CD8-positive, alpha-beta memory T cell (primary cell): ENCODE data around the gene KXD1. TPM values are rescaled to one million over a fixed set of nuclear protein-coding genes. Genes with fewer than 3 reads are reported as not detected.
A peak's percentile ranks its signal among the peaks of the same experiment; 100 is the strongest.

ENCODE experiments used
- CTCF ChIA-PET: fragments of 350-600 bp; sonication (Branson Sonifier 250); formaldehyde crosslinking; loops from one replicate; lab custom pipeline; 2021; ENCODE audit warnings: antibody characterized with exemption; lab: Charles Lee
- POLR2A ChIA-PET: fragments of 350-600 bp; sonication (Branson Sonifier 250); formaldehyde crosslinking; loops from one replicate; lab custom pipeline; 2021; ENCODE audit warnings: antibody characterized with exemption; lab: Charles Lee
- DNase-seq, 5 donors: peaks; one replicate each; pipeline versions ENCODE4 v3.0.0 to v3.0.0-alpha.2; 2020 to 2022; ENCODE audit warnings: mixed read lengths in 1 of 5
- H3K27ac ChIP-seq: one replicate; pipeline ENCODE4 v1.7.0; 2013; ENCODE audit warnings: low read depth, mild to moderate bottlenecking, low read length, moderate library complexity
- H3K27me3 ChIP-seq: 2 replicates; pipeline ENCODE4 v1.7.0; 2013; ENCODE audit warnings: low read length, mild to moderate bottlenecking; ENCODE audit not compliant: insufficient read depth, poor library complexity, severe bottlenecking
- H3K36me3 ChIP-seq: 2 replicates; pipeline ENCODE4 v1.7.0; 2013; ENCODE audit warnings: mild to moderate bottlenecking, low read length, moderate library complexity; ENCODE audit not compliant: insufficient read depth
- H3K4me1 ChIP-seq: 2 replicates; pipeline ENCODE4 v1.7.0; 2013; ENCODE audit warnings: mild to moderate bottlenecking, low read length, moderate library complexity; ENCODE audit not compliant: insufficient read depth
- H3K4me3 ChIP-seq: 2 replicates; pipeline ENCODE4 v1.7.0; 2013; ENCODE audit warnings: mild to moderate bottlenecking, low read length
- H3K9me3 ChIP-seq: 2 replicates; pipeline ENCODE4 v1.7.0; 2013; ENCODE audit warnings: mild to moderate bottlenecking, low read length
- H3K27ac Mint-ChIP-seq, 8 donors: one replicate each; pipeline ENCODE4 v1.8.0; 2020 to 2021; ENCODE audit warnings: mixed read lengths in 8 of 8, mild to moderate bottlenecking in 6 of 8, inconsistent platforms in 3 of 8, moderate library complexity in 3 of 8
- H3K27me3 Mint-ChIP-seq, 2 donors: one replicate each; pipeline ENCODE4 v1.8.0; 2020 to 2021; ENCODE audit warnings: mixed read lengths in 2 of 2, mild to moderate bottlenecking in 1 of 2, moderate library complexity in 1 of 2
- H3K36me3 Mint-ChIP-seq, 3 donors: one replicate each; pipeline ENCODE4 v1.8.0; 2020 to 2021; ENCODE audit warnings: mixed read lengths in 3 of 3, inconsistent platforms in 1 of 3, mild to moderate bottlenecking in 1 of 3
- H3K4me1 Mint-ChIP-seq, 3 donors: one replicate each; pipeline ENCODE4 v1.8.0; 2020 to 2021; ENCODE audit warnings: mixed read lengths in 3 of 3, inconsistent platforms in 1 of 3, mild to moderate bottlenecking in 1 of 3
- H3K4me3 Mint-ChIP-seq, 7 donors: one replicate each; pipeline ENCODE4 v1.8.0; 2020 to 2021; ENCODE audit warnings: mixed read lengths in 7 of 7, mild to moderate bottlenecking in 6 of 7, moderate library complexity in 4 of 7, inconsistent platforms in 2 of 7
- H3K9me3 Mint-ChIP-seq, 5 donors: one replicate each; pipeline ENCODE4 v1.8.0; 2020 to 2022; ENCODE audit warnings: mixed read lengths in 5 of 5, mild to moderate bottlenecking in 3 of 5, moderate library complexity in 2 of 5, inconsistent platforms in 1 of 5
- polyA plus RNA-seq: library from polyadenylated mRNA; unstranded; fragments of 300-500 nt; fragmentation: Illumina TruSeq; gene quantifications from one replicate; pipeline ENCODE4 v1.2.3, GENCODE V29; 2021
- total RNA-seq, 2 experiments: library from RNA; stranded (reverse); gene quantifications; one replicate each; pipeline ENCODE4 v1.2.3, GENCODE V29; 2021

KXD1 gene, protein sequence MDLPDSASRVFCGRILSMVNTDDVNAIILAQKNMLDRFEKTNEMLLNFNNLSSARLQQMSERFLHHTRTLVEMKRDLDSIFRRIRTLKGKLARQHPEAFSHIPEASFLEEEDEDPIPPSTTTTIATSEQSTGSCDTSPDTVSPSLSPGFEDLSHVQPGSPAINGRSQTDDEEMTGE
- total RNA-seq: 100 to 1,000 TPM; 127 to 128 TPM
- 84.4 TPM for polyA plus RNA-seq

DNA sequence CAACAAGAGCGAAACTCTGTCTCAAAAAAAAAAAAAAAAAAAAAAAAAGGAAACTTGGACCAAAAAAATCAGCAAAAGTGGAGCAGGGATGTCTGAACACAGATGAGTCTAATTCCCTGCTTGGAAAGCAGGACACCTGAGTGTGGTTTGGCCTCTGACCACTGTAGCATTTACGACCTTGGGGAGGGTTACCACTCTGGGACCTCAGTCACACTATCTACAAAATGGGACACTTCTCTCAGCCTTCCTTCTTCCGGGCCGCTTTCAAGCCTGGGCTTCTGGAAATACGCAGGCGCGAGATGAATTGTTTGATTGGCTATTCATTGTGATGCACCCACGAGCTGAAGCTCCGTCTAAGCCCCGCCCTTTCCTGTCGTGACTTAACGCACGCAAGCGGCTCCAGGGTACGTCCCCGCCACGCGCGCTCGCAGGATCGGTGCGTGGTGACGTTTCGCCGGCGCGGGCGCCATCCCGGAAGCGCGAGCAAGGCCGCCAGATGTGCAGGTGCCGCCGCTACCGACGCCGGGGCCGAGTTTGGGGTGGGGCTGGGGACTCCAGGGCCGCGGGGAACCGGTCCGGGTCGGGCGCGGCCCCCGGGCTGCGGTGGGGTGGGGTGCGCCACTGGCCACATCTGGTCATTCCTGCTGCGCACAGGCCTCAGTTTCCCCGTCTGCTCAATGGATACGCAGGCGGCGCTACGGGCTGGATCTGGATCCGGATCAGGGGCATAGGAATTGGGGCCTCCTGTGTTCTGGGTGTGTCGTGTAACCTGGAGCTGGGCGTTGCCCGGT lies at the start of gene KXD1:
KXD1 (plus strand) TSS at position 460 of the 791 bp plus-strand sequence. CDS start 4,187 bp downstream, outside the sequence.
- Mint-ChIP-seq H3K36me3 (peaks cover 0 to 21% (median 0%) of the 10 kb centered on the region in 3 donors), H3K4me3 (peak within 1 kb of the TSS; percentile 90 to 94 (median 92)), H3K9me3 (no peaks in the 10 kb centered on the region), H3K27ac (peak within 1 kb of the TSS; percentile 93 to 99 (median 98)), H3K27me3 (no peaks in the 10 kb centered on the region), H3K4me1 (peaks cover 18 to 34% (median 29%) of the 10 kb centered on the region in 3 donors)
- Histone ChIP-seq H3K27me3 (no peaks in the 10 kb centered on the region), H3K27ac (peak within 1 kb of the TSS; percentile 96), H3K4me3 (peak within 1 kb of the TSS; percentile 98), H3K9me3 (no peaks in the 10 kb centered on the region), H3K36me3 (peaks cover 1% of the 10 kb centered on the region), H3K4me1 (peaks cover 23% of the 10 kb centered on the region)
- CTCF ChIA-PET: interaction anchor here (0.9 to 2.4 kb wide), 9 partner anchors 12 to 104 kb away, joined by 3 to 9 read pairs (median 4); partner anchors contain the start of genes FKBP8 and REX1BD
- POLR2A ChIA-PET: interaction anchor here (0.5 to 3.9 kb wide), 19 partner anchors 9 to 807 kb away, joined by 3 to 43 read pairs (median 6); partner anchors contain the start of genes COPE, DDX49, ELL and FKBP8
- peak; percentile 96 to 99 (median 98) for DNase-seq

DNA sequence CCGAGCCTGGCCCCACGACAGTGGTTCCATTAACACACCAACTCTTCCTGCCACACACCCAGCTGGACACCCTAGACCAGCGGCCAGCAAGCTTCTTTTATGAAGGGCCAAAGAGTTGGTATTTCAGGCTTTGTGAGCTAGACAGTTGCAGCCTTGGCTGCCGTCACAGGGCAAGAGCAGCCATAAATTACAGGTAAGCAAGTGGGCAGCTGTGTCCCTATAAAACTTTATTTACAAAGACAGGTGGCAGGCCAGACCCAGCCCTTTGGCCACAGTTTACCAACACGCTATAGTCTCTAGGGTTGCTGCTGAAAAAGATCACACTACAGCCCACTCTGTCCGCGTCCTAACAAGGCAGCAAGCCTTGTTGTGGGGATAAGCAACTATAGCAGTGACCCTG lies 49.1 kb upstream of the KXD1 start:
- Mint-ChIP-seq H3K27ac (peak overlapping the region; percentile 12 to 100 (median 94)), H3K9me3 (no peaks in the 10 kb centered on the region), H3K4me1 (peaks cover 73 to 92% (median 77%) of the 10 kb centered on the region in 3 donors), H3K36me3 (peaks cover 0 to 3% (median 2%) of the 10 kb centered on the region in 3 donors), H3K27me3 (peaks cover 0 to 2% of the 10 kb centered on the region in 2 donors), H3K4me3 (peak overlapping the region in 1 of 7 donors; percentile 74)
- CTCF ChIA-PET: interaction anchor here (1.1 to 9.7 kb wide), 5 partner anchors 10 to 81 kb away, joined by 3 to 81 read pairs (median 9); partner anchors contain the start of gene ELL
- Histone ChIP-seq H3K9me3 (no peaks in the 10 kb centered on the region), H3K27me3 (no peaks in the 10 kb centered on the region), H3K4me3 (no peak overlapping the region), H3K27ac (no peak overlapping the region), H3K4me1 (peaks cover 68% of the 10 kb centered on the region), H3K36me3 (no peaks in the 10 kb centered on the region)
- no peak for DNase-seq
- POLR2A ChIA-PET: interaction anchor here (0.5 to 1.4 kb wide), 2 partner anchors 12 to 14 kb away, joined by 3 read pairs; partner anchors contain the start of gene ELL

DNA sequence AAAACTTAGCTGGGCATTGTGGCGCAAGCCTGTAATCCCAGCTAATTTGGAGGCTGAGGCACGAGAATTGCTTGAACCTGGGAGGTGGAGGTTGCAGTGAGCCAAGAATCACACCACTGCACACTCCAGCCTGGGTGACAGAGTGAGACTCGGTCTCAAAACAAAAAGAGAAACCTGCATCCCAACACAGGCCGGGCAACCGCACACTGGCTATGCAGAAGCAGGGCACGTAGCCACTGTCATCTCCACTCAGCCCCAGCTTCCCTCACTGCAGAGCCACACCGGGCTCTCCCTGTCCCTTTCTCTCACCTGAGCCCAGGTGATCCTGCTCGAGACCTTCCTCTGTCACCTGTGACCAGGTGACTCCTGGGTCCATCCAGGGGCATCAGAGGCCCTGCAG lies 47.5 kb upstream of the KXD1 start:
- H3K4me3 ChIP-seq: no peak overlapping the region
- POLR2A ChIA-PET: interaction anchor here (1.1 kb wide), 1 partner anchor 11 kb away, joined by 4 read pairs; no protein-coding TSS in a partner anchor
- peak overlapping the region in 7 of 8 donors; percentile 65 to 100 (median 85) for H3K27ac Mint-ChIP-seq

DNA sequence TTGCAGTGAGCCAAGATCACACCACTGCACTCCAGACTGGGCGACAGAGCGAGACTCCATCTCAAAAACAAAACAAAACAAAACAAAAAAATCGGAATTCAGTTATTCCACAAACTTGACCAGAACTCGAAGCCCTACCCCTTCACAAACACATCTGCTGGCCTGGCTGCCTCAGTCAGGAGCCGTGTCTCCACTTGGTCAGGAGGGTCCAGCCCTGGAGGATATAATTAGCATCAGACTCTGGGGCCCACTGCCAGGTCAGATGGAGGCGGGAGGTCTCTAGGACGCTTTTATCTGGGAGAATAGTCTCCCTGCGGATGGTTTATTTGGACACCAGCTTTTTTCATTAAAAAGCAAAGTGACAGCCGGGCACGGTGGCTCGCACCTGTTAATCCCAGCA lies 43.8 kb upstream of the KXD1 start:
- no peak overlapping the region for H3K4me3 ChIP-seq
- H3K9me3 ChIP-seq: no peaks in the 10 kb centered on the region
- no peaks in the 10 kb centered on the region for H3K27me3 ChIP-seq
- no peak overlapping the region for H3K27ac ChIP-seq
- Mint-ChIP-seq H3K4me3 (peak overlapping the region in 1 of 7 donors; percentile 78), H3K27me3 (no peaks in the 10 kb centered on the region), H3K4me1 (peaks cover 55 to 81% (median 72%) of the 10 kb centered on the region in 3 donors), H3K36me3 (peaks cover 0 to 15% (median 0%) of the 10 kb centered on the region in 3 donors), H3K27ac (peak overlapping the region in 7 of 8 donors; percentile 0 to 98 (median 91)), H3K9me3 (no peaks in the 10 kb centered on the region)
- ChIA-PET POLR2A (no interaction called here), CTCF (no interaction called here)
- H3K36me3 ChIP-seq: no peaks in the 10 kb centered on the region
- peaks cover 38% of the 10 kb centered on the region for H3K4me1 ChIP-seq
- no peak for DNase-seq

More for the DNA sequence above, 47.5 kb upstream of the KXD1 start:
- peak overlapping the region in 5 of 7 donors; percentile 3 to 61 (median 48) for H3K4me3 Mint-ChIP-seq
- DNase-seq: no peak
- H3K9me3 Mint-ChIP-seq: no peaks in the 10 kb centered on the region
- Histone ChIP-seq H3K27me3 (no peaks in the 10 kb centered on the region), H3K27ac (no peak overlapping the region), H3K4me1 (peaks cover 60% of the 10 kb centered on the region), H3K36me3 (no peaks in the 10 kb centered on the region), H3K9me3 (no peaks in the 10 kb centered on the region)
- H3K27me3 Mint-ChIP-seq: peaks cover 0 to 2% of the 10 kb centered on the region in 2 donors
- peaks cover 68 to 90% (median 80%) of the 10 kb centered on the region in 3 donors for H3K4me1 Mint-ChIP-seq
- CTCF ChIA-PET: interaction anchor here (1.5 to 9.7 kb wide), 2 partner anchors 9 to 48 kb away, joined by 4 to 81 read pairs; partner anchors contain the start of gene ELL
- H3K36me3 Mint-ChIP-seq: peaks cover 0 to 9% (median 1%) of the 10 kb centered on the region in 3 donors

DNA sequence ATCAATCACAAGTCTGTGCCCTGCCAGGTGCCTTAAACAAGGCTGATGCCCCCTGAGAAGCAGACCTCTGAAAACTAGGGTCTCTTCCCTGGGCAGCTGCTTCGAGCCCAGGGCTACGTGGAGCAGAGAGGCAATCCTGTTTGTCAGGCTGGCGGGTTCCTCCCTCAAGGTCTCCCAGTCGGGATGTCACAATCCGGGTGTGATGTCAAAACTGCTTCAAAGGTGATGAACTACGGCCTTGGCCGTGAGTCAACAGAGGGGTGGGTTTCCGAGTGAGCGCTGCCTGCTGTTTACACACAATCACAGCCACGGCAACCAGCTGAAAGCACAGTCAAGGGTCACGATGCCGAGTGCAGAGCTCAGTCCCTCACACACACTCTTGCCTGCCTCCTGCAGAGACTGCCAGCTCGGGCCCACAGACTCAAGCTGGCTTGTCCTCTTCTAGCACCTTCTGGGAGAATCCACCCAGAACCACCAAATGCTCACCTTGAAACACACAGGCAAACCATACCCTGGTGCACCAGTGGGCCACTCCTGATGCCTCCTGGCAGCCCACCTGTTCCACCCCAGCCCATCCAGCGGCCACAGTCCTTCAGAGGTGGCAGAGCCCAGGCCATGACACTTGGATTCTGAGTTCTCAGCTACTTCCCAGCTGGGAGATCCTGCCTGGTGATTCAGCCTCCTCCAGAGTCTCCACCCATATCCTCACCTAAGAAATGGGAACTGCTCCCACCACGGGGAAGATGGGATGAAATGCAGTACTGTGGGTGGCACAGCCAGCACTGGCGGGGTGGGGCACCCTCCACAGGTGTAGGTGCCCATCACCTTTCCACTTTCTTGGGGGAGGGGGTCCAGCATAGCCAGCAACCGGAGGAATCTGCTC lies 42.6 kb upstream of the KXD1 start:
- H3K27me3 Mint-ChIP-seq: no peaks in the 10 kb centered on the region
- Histone ChIP-seq H3K27me3 (no peaks in the 10 kb centered on the region), H3K27ac (peak overlapping the region; percentile 54), H3K4me3 (no peak overlapping the region), H3K4me1 (peaks cover 33% of the 10 kb centered on the region), H3K36me3 (no peaks in the 10 kb centered on the region), H3K9me3 (no peaks in the 10 kb centered on the region)
- peaks cover 0 to 18% (median 0%) of the 10 kb centered on the region in 3 donors for H3K36me3 Mint-ChIP-seq
- H3K4me3 Mint-ChIP-seq: peak overlapping the region; percentile 52 to 72 (median 63)
- H3K27ac Mint-ChIP-seq: peak overlapping the region; percentile 79 to 98 (median 92)
- CTCF ChIA-PET: interaction anchor here (0.8 to 1.1 kb wide), 2 partner anchors 12 to 127 kb away, joined by 3 read pairs; no protein-coding TSS in a partner anchor
- POLR2A ChIA-PET: no interaction called here
- peak in 4 of 5 donors; percentile 29 to 74 (median 60) for DNase-seq
- no peaks in the 10 kb centered on the region for H3K9me3 Mint-ChIP-seq
- H3K4me1 Mint-ChIP-seq: peaks cover 53 to 78% (median 69%) of the 10 kb centered on the region in 3 donors

DNA sequence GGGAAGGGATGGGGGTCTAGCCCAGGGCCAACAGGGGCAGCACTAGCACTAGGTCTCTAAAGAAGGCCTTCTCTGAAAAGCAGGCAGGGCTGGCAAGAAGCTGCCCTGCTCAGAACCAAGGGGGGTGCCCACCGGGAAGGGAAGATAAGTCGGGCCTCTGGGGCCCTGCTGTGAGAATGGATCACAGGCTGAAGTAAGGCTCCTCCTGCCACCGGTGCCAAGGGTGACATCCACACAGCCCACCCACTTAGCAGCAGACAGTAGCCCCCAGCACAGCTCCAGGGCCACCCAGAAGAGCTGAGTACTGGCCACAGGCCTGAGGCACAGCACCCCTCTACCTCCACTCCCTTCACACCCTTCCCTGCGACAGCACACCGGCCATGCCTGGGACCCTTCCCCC lies 41.7 kb upstream of the KXD1 start:
- peaks cover 31% of the 10 kb centered on the region for H3K4me1 ChIP-seq
- no peaks in the 10 kb centered on the region for H3K36me3 ChIP-seq
- POLR2A ChIA-PET: interaction anchor here (1.4 kb wide), 1 partner anchor 74 kb away, joined by 3 read pairs; no protein-coding TSS in a partner anchor
- Mint-ChIP-seq H3K27ac (peak overlapping the region; percentile 75 to 98 (median 92)), H3K9me3 (no peaks in the 10 kb centered on the region), H3K4me3 (peak overlapping the region in 5 of 7 donors; percentile 38 to 72 (median 54)), H3K4me1 (peaks cover 53 to 76% (median 67%) of the 10 kb centered on the region in 3 donors), H3K27me3 (peaks cover 0 to under 1% of the 10 kb centered on the region in 2 donors), H3K36me3 (peaks cover 0 to 21% (median 0%) of the 10 kb centered on the region in 3 donors)
- no peak overlapping the region for H3K4me3 ChIP-seq
- H3K27me3 ChIP-seq: no peaks in the 10 kb centered on the region
- no peaks in the 10 kb centered on the region for H3K9me3 ChIP-seq
- CTCF ChIA-PET: interaction anchor here (1.0 to 1.3 kb wide), 3 partner anchors 15 to 73 kb away, joined by 3 read pairs; no protein-coding TSS in a partner anchor
- no peak for DNase-seq
- no peak overlapping the region for H3K27ac ChIP-seq

DNA sequence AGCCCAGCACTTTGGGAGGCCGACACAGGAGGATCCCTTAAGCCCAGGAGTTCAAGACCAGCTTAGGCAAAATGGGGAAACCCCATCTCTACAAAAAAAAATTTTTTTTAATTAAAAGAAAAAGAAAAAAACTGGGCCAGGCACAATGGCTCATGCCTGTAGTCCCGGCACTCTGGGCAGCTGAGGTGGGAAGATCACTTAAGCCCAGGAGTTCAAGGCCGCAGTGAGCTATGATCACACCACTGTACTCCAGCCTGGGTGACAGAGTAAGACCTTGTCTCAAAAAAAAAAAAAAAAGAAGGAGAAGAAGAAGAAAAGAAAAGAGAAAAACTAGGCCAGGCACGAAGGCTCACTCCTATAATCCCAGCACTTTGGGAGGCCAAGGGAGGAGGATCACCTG lies 40.1 kb upstream of the KXD1 start:
- peaks cover 52 to 69% (median 64%) of the 10 kb centered on the region in 3 donors for H3K4me1 Mint-ChIP-seq
- CTCF ChIA-PET: interaction anchor here (1.3 to 6.6 kb wide), 5 partner anchors 9 to 71 kb away, joined by 3 to 81 read pairs (median 41); partner anchors contain the start of gene REX1BD
- DNase-seq: no peak
- Histone ChIP-seq H3K36me3 (no peaks in the 10 kb centered on the region), H3K4me1 (peaks cover 33% of the 10 kb centered on the region), H3K27ac (no peak overlapping the region), H3K9me3 (no peaks in the 10 kb centered on the region), H3K4me3 (no peak overlapping the region), H3K27me3 (no peaks in the 10 kb centered on the region)
- peaks cover 0 to 2% of the 10 kb centered on the region in 2 donors for H3K27me3 Mint-ChIP-seq
- H3K27ac Mint-ChIP-seq: peak overlapping the region in 6 of 8 donors; percentile 66 to 90 (median 79)
- H3K4me3 Mint-ChIP-seq: peak overlapping the region in 2 of 7 donors; percentile 44 to 63
- H3K36me3 Mint-ChIP-seq: peaks cover 0 to 29% (median 0%) of the 10 kb centered on the region in 3 donors
- H3K9me3 Mint-ChIP-seq: no peaks in the 10 kb centered on the region
- POLR2A ChIA-PET: no interaction called here
